Peyer's patch (tissue), 4 donors: ENCODE data around the gene SMAD3.

Experiments used
- POLR2A ChIP-seq, 2 donors: fragments of 450-650 bp; IDR thresholded peaks; one replicate each; pipeline ENCODE4 v1.5.1; 2017; ENCODE audit warnings: antibody characterized with exemption in 2 of 2, mild to moderate bottlenecking in 2 of 2, moderate library complexity in 2 of 2
- TF ChIP-seq, protein P1 (sequence below), 6 experiments: fragments of 450-650 bp in 4 of 6; fragments of 200-600 bp in 2 of 6; sonication (generic) in 1 of 6; IDR thresholded peaks; one replicate each; pipeline ENCODE4 v1.5.1; 2017 to 2019; ENCODE audit warnings: antibody characterized with exemption in 6 of 6, mild to moderate bottlenecking in 3 of 6, moderate library complexity in 1 of 6

DNA sequence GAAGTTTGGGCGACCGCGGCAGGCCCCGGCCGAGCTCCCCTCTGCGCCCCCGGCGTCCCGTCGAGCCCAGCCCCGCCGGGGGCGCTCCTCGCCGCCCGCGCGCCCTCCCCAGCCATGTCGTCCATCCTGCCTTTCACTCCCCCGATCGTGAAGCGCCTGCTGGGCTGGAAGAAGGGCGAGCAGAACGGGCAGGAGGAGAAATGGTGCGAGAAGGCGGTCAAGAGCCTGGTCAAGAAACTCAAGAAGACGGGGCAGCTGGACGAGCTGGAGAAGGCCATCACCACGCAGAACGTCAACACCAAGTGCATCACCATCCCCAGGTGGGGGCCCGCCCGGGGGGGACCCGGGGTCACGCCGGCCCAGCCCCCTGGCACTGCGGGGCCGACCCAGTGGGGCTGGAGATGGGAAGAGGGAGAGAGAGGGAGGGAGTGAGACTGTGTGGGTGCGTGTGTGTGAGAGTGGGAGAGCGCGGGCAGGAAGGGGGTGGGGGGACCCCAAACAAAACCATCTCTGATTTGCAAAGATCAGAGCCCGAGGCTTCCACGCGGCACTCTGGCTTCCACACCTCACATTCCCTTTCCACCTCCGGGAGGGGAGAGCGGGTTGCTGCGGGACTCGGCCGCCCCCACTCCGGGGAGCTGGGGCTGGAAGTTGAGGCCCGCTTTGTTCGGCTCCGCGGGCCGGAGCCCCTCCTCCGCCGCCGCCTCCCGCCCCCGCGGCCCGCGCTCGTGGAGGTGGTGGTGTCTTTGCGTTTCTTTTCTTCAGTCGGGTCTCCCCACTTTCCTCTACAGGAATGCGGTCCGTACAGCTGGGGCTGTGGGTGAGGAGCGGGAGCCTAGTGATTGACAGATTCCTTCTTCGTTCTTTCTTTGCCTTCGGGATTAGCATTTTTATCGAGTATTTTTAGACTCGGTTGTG lies 898 bp downstream of the SMAD3 start:
- TF ChIP-seq, protein P1, sequence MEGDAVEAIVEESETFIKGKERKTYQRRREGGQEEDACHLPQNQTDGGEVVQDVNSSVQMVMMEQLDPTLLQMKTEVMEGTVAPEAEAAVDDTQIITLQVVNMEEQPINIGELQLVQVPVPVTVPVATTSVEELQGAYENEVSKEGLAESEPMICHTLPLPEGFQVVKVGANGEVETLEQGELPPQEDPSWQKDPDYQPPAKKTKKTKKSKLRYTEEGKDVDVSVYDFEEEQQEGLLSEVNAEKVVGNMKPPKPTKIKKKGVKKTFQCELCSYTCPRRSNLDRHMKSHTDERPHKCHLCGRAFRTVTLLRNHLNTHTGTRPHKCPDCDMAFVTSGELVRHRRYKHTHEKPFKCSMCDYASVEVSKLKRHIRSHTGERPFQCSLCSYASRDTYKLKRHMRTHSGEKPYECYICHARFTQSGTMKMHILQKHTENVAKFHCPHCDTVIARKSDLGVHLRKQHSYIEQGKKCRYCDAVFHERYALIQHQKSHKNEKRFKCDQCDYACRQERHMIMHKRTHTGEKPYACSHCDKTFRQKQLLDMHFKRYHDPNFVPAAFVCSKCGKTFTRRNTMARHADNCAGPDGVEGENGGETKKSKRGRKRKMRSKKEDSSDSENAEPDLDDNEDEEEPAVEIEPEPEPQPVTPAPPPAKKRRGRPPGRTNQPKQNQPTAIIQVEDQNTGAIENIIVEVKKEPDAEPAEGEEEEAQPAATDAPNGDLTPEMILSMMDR (IDR thresholded peaks at IDR 0.05): no peak
- no peak for TF ChIP-seq POLR2A (IDR thresholded peaks at IDR 0.05)
